ENCODE measurements around the gene COA8. TPM values are rescaled to one million over a fixed set of nuclear protein-coding genes. Genes with fewer than 3 reads are reported as not detected.

COA8 gene
- total and polyA plus RNA-seq, 2 of the 13 experiments (the other 11 are each of a cell fraction or from before 2014, with no cell fraction given), result 10.9 to 25.1 TPM

GRCh38 chr14:103628684-103629502, 66.1 kb downstream of the COA8 start, which contains the start of gene KLC1 (continued):
- TF ChIP-seq ZNF687 (CRISPR knock-in tag; IDR thresholded peaks at IDR 0.05), result peak; percentile 61
- no peak for TF ChIP-seq TERF1 (CRISPR knock-in tag; IDR thresholded peaks at IDR 0.05)
- no peak for TF ChIP-seq ZNF44 (CRISPR knock-in tag; IDR thresholded peaks at IDR 0.05)
- TF ChIP-seq ETS1 (CRISPR knock-in tag; IDR thresholded peaks at IDR 0.05), result no peak
- TF ChIP-seq ZNF512 (CRISPR knock-in tag; IDR thresholded peaks at IDR 0.05), result no peak
- no peak for TF ChIP-seq MZF1 (CRISPR knock-in tag; IDR thresholded peaks at IDR 0.05; ENCODE audit: borderline replicate concordance)
- TF ChIP-seq PLRG1 (conservative IDR thresholded peaks at IDR 0.05), result no peak
- TF ChIP-seq YY1 (IDR thresholded peaks at IDR 0.05; ENCODE audit: insufficient read depth, insufficient replicate concordance, low read depth, low read length), result peak; percentile 95
- no peak for TF ChIP-seq FLYWCH1 (CRISPR knock-in tag; IDR thresholded peaks at IDR 0.05)
- TF ChIP-seq ELF3 (CRISPR knock-in tag; IDR thresholded peaks at IDR 0.05), result no peak
- TF ChIP-seq ZNF589 (CRISPR knock-in tag; conservative IDR thresholded peaks at IDR 0.05), result peak; percentile 65; the same call in 1 of the 2 replicates
- TF ChIP-seq GLMP (CRISPR knock-in tag; IDR thresholded peaks at IDR 0.05; ENCODE audit: borderline replicate concordance), result no peak
- TF ChIP-seq CREB1 (IDR thresholded peaks at IDR 0.05), result peak; percentile 99
- TF ChIP-seq CREB1 (CRISPR knock-in tag; IDR thresholded peaks at IDR 0.05), result peak; percentile 92

Measured in HepG2 (cell line).